Astrocyte of the spinal cord (primary cell): ENCODE results near the gene ADARB2.

Experiments used
- DNase-seq: peaks from one replicate; pipeline ENCODE4 v3.0.0; 2011; ENCODE audit warnings: low read depth, low spot score
- H3K4me3 ChIP-seq: 2 replicates; pipeline ENCODE4 v1.5.1; 2011; ENCODE audit warnings: low read depth, mild to moderate bottlenecking, low read length, moderate library complexity
- CTCF ChIP-seq: IDR thresholded peaks from 2 replicates; pipeline ENCODE4 v1.5.1; 2012; ENCODE audit warnings: low read depth, mild to moderate bottlenecking, low read length, inconsistent platforms
- in situ Hi-C: cut with HindIII; loops from 2 replicates; pipeline ENCODE4 v1.10.0; 2017; ENCODE audit warnings: low sequenced_read_pairs

Gene ADARB2

GRCh38 chr10:1284076-1284475 is 453.2 kb downstream of the ADARB2 start:
- no peak for TF ChIP-seq CTCF
- no peak for DNase-seq
- no peak overlapping the region for H3K4me3 ChIP-seq
- in situ Hi-C loops = no loop called here

GRCh38 chr10:1281405-1281782 is 455.9 kb downstream of the ADARB2 start:
- in situ Hi-C loops = no loop called here
- no peak for DNase-seq
- no peak for TF ChIP-seq CTCF
- H3K4me3 ChIP-seq = no peak overlapping the region

GRCh38 chr10:1280466-1281404 is 456.6 kb downstream of the ADARB2 start:
- TF ChIP-seq CTCF = no peak
- H3K4me3 ChIP-seq = no peak overlapping the region
- in situ Hi-C loops = no loop called here
- DNase-seq = no peak

- H3K4me3 ChIP-seq = no peak overlapping the region
- in situ Hi-C loops = no loop called here
- no peak for TF ChIP-seq CTCF
- DNase-seq = no peak
These were observed 459.0 kb downstream of the ADARB2 start for GRCh38 chr10:1278306-1278705.

GRCh38 chr10:1274701-1275544 is 462.4 kb downstream of the ADARB2 start:
- H3K4me3 ChIP-seq = no peak overlapping the region
- no peak for DNase-seq
- no peak for TF ChIP-seq CTCF
- in situ Hi-C loops = no loop called here

- DNase-seq = no peak
- in situ Hi-C loops = no loop called here
- H3K4me3 ChIP-seq = no peak overlapping the region
- TF ChIP-seq CTCF = no peak
These were observed 463.1 kb downstream of the ADARB2 start for GRCh38 chr10:1274111-1274661.
